HEK293T (cell line): ENCODE data around the gene GULP1.

Experiments used
- CTCF ChIA-PET: fragments of 350-600 bp; formaldehyde crosslinking; extraction: SDS; loops from one replicate; lab custom pipeline; 2021; ENCODE audit warnings: antibody characterized with exemption, inconsistent platforms; lab: Yijun Ruan, JAX
- POLR2A ChIA-PET: fragments of 350-600 bp; formaldehyde crosslinking; extraction: SDS; loops from one replicate; lab custom pipeline; 2020; ENCODE audit warnings: antibody characterized with exemption, inconsistent platforms; lab: Yijun Ruan, JAX
- DNase-seq: peaks from one replicate; pipeline ENCODE4 v3.0.0; 2012; ENCODE audit warnings: mixed read lengths; ENCODE audit errors: extremely low spot score
- ARNT ChIP-seq: fragments of 450-650 bp; IDR thresholded peaks from 2 replicates; pipeline ENCODE4 v1.6.1; 2017; ENCODE audit warnings: mild to moderate bottlenecking
- BHLHE40 ChIP-seq: fragments of 450-650 bp; IDR thresholded peaks from 2 replicates; pipeline ENCODE4 v1.6.1; 2016; ENCODE audit warnings: mild to moderate bottlenecking, moderate library complexity, borderline replicate concordance
- CTBP1 ChIP-seq: fragments of 450-650 bp; IDR thresholded peaks from 2 replicates; pipeline ENCODE4 v1.6.1; 2016; ENCODE audit warnings: borderline replicate concordance
- ELF4 ChIP-seq: fragments of 450-650 bp; IDR thresholded peaks from 2 replicates; pipeline ENCODE4 v1.6.1; 2017; ENCODE audit warnings: antibody characterized with exemption
- FOXA1 ChIP-seq: fragments of 450-650 bp; IDR thresholded peaks from 2 replicates; pipeline ENCODE4 v1.6.1; 2016; ENCODE audit warnings: mild to moderate bottlenecking
- FOXK2 ChIP-seq: fragments of 450-650 bp; IDR thresholded peaks from 2 replicates; pipeline ENCODE4 v1.6.1; 2016; ENCODE audit warnings: mild to moderate bottlenecking
- FOXM1 ChIP-seq: fragments of 450-650 bp; IDR thresholded peaks from 2 replicates; pipeline ENCODE4 v1.6.1; 2017; ENCODE audit warnings: mild to moderate bottlenecking, borderline replicate concordance
- HDGF ChIP-seq: fragments of 450-650 bp; IDR thresholded peaks from 2 replicates; pipeline ENCODE4 v1.6.1; 2017; ENCODE audit warnings: antibody characterized with exemption, borderline replicate concordance
- L3MBTL2 ChIP-seq: fragments of 450-650 bp; conservative IDR thresholded peaks from 2 replicates; pipeline ENCODE4 v1.6.1; 2016; ENCODE audit warnings: mild to moderate bottlenecking
- LEF1 ChIP-seq: fragments of 450-650 bp; IDR thresholded peaks from 2 replicates; pipeline ENCODE4 v1.6.1; 2017; ENCODE audit warnings: mild to moderate bottlenecking, borderline replicate concordance
- NFRKB ChIP-seq: fragments of 450-650 bp; IDR thresholded peaks from 2 replicates; pipeline ENCODE4 v1.6.1; 2016; ENCODE audit warnings: mild to moderate bottlenecking, moderate library complexity
- SP1 ChIP-seq: fragments of 450-650 bp; IDR thresholded peaks from 2 replicates; pipeline ENCODE4 v1.6.1; 2017
- SUZ12 ChIP-seq: fragments of 450-650 bp; IDR thresholded peaks from 2 replicates; pipeline ENCODE4 v1.6.1; 2016; ENCODE audit warnings: mild to moderate bottlenecking
- TARDBP ChIP-seq: fragments of 450-650 bp; IDR thresholded peaks from 2 replicates; pipeline ENCODE4 v1.6.1; 2016
- ZNF384 ChIP-seq: fragments of 450-650 bp; IDR thresholded peaks from 2 replicates; pipeline ENCODE4 v1.6.1; 2016
- TF ChIP-seq, protein P1 (sequence below): fragments of 450-650 bp; IDR thresholded peaks from 2 replicates; pipeline ENCODE4 v1.6.1; 2016

The GULP1 gene

DNA sequence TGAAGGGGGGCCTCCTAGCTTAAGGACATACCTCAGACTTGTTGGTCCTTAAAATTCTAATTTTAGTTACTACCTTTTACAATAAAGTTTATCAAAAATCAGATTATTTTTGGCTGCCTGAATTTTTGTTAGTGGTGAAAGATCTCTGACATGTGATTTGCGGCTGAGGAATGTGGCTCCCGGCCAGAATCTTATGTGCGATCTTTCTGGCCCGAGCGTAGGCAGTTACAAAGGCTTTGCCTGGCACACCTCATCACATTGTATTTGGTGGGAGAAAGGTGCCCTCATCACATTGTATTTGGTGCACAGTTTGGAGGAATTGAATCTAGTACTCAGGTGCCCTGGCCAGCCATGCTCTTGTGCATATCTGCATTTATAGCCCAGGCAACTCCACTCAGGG lies 289.1 kb downstream of the GULP1 start:
- CTCF ChIA-PET: no interaction called here
- POLR2A ChIA-PET: no interaction called here
- no peak for TF ChIP-seq BHLHE40
- TF ChIP-seq SUZ12: no peak
- TF ChIP-seq NFRKB: no peak
- TF ChIP-seq ZNF384: no peak
- no peak for TF ChIP-seq LEF1
- no peak for TF ChIP-seq ELF4
- TF ChIP-seq SP1: no peak
- TF ChIP-seq L3MBTL2: no peak
- TF ChIP-seq FOXA1: no peak
- no peak for TF ChIP-seq TARDBP
- TF ChIP-seq, protein P1, sequence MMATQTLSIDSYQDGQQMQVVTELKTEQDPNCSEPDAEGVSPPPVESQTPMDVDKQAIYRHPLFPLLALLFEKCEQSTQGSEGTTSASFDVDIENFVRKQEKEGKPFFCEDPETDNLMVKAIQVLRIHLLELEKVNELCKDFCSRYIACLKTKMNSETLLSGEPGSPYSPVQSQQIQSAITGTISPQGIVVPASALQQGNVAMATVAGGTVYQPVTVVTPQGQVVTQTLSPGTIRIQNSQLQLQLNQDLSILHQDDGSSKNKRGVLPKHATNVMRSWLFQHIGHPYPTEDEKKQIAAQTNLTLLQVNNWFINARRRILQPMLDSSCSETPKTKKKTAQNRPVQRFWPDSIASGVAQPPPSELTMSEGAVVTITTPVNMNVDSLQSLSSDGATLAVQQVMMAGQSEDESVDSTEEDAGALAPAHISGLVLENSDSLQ: no peak
- no peak for TF ChIP-seq ARNT
- DNase-seq: no peak

GRCh38 chr2:188582211-188582610 lies 290.5 kb downstream of the GULP1 start:
- TF ChIP-seq, protein P1: no peak
- TF ChIP-seq BHLHE40 (no peak), HDGF (no peak), FOXM1 (no peak), SP1 (no peak), ELF4 (no peak), CTBP1 (no peak), SUZ12 (no peak)
- POLR2A ChIA-PET: no interaction called here
- CTCF ChIA-PET: no interaction called here
- no peak for DNase-seq

DNA sequence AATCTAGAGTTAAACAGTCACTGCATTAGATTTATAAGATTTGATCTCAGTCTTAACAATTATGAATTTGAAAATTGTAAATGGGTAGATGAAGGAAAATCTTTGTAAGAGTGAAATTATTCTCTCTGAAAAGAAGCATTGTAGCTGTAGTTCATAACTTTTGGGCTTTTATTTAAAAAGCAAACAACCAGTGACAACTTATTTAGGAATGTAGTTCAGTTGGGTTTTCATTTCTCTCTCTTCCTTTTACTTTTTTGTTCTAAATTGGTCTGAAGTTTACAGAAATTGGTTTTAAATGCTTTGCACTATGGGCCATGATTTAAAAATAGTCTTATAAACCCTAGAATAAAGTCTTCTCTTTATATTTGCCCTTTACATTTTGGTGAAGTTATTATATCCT lies 296.6 kb downstream of the GULP1 start:
- POLR2A ChIA-PET: no interaction called here
- DNase-seq: no peak
- CTCF ChIA-PET: no interaction called here
- TF ChIP-seq, protein P1: no peak
- TF ChIP-seq ELF4: no peak
- no peak for TF ChIP-seq NFRKB
- TF ChIP-seq CTBP1: no peak
- no peak for TF ChIP-seq L3MBTL2
- TF ChIP-seq ARNT: no peak
- no peak for TF ChIP-seq ZNF384
- no peak for TF ChIP-seq SUZ12
- no peak for TF ChIP-seq FOXA1
- no peak for TF ChIP-seq HDGF
- no peak for TF ChIP-seq FOXM1
- TF ChIP-seq BHLHE40: no peak
- no peak for TF ChIP-seq FOXK2
- no peak for TF ChIP-seq SP1
- TF ChIP-seq LEF1: no peak
- TF ChIP-seq TARDBP: no peak

- CTCF ChIA-PET: no interaction called here
- POLR2A ChIA-PET: no interaction called here
- DNase-seq: no peak
- TF ChIP-seq SUZ12 (no peak), ARNT (no peak), L3MBTL2 (no peak), LEF1 (no peak), HDGF (no peak), FOXM1 (no peak), SP1 (no peak), BHLHE40 (no peak), ZNF384 (no peak)
- TF ChIP-seq, protein P1: no peak
Measured at GRCh38 chr2:188596054-188596453, 304.4 kb downstream of the GULP1 start.

DNA sequence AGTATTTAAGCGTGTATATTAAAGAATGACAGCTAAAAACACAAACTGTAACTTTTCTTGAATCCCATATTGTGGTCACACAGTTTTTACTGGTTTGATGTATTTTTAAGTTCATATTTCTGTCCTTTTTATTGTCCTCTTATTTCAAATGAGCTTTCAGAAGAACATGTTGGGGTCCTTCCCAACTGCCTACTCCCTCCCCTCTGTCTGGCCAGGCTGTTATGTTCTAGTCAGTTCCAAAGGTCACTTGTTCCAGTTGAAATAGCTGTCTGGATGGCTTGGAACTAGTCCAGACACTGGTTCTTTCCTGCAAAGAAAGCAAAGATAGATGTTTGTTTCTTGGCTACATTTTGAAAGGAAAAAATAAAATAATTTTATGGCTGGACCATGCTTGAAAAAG lies 306.9 kb downstream of the GULP1 start:
- TF ChIP-seq ELF4: no peak
- no peak for TF ChIP-seq NFRKB
- no peak for TF ChIP-seq FOXK2
- TF ChIP-seq CTBP1: no peak
- ChIA-PET CTCF (no interaction called here), POLR2A (no interaction called here)
- DNase-seq: no peak

DNA sequence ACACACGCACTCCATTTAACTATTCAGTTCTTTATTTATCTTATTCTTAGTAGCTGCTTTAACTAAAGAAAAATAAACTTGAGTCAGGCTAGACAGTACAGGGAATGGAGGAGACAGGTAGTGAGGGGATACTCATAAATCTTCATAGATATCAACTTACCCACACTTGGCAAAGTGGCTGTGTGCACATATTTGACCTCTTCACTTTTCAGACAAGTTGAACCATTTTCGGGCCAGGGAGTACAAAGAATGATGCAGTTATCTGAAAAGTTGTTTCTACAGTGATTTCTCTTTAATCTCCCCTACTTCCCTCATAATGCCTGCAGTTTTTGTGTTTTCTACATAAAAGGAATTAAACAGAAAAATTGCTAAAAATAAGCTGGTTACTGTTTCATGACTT lies 307.5 kb downstream of the GULP1 start:
- POLR2A ChIA-PET: no interaction called here
- CTCF ChIA-PET: interaction anchor here (0.6 kb wide), 1 partner anchor 72 kb away, joined by 3 read pairs; no protein-coding TSS in a partner anchor
- DNase-seq: peak; percentile 6
- TF ChIP-seq HDGF (no peak), FOXM1 (no peak), SP1 (no peak), FOXK2 (no peak), ELF4 (no peak), FOXA1 (no peak), LEF1 (no peak), L3MBTL2 (no peak)
- TF ChIP-seq, protein P1: peak; percentile 75
